SJSA1 (cell line): ENCODE data around the gene TTC9. TPM values are rescaled to one million over a fixed set of nuclear protein-coding genes. Genes with fewer than 3 reads are reported as not detected.
A peak's percentile ranks its signal among the peaks of the same experiment; 100 is the strongest.

ENCODE experiments used
- DNase-seq, 2 experiments: peaks; one replicate each; pipeline ENCODE4 v3.0.0-alpha.2; 2015 to 2020; ENCODE audit warnings: low spot score in 2 of 2, low read depth in 1 of 2
- H3K27ac ChIP-seq: fragments of 250-450 bp; sonication (Bioruptor Pico); 2 replicates; pipeline ENCODE4 v1.5.1; 2020; ENCODE audit warnings: mild to moderate bottlenecking, moderate library complexity
- H3K27me3 ChIP-seq: fragments of 250-450 bp; sonication (Bioruptor Pico); replicated peaks from 2 replicates; pipeline ENCODE4 v1.5.1; 2020; ENCODE audit warnings: mild to moderate bottlenecking, moderate library complexity
- H3K36me3 ChIP-seq: fragments of 250-450 bp; sonication (Bioruptor Pico); 2 replicates; pipeline ENCODE4 v1.5.1; 2020; ENCODE audit warnings: mild to moderate bottlenecking
- H3K4me1 ChIP-seq: fragments of 250-450 bp; sonication (Bioruptor Pico); replicated peaks from 2 replicates; pipeline ENCODE4 v1.6.1; 2021; ENCODE audit warnings: mild to moderate bottlenecking
- H3K4me3 ChIP-seq: fragments of 250-450 bp; sonication (Bioruptor Pico); 2 replicates; pipeline ENCODE4 v1.5.1; 2020; ENCODE audit warnings: mild to moderate bottlenecking
- H3K9me3 ChIP-seq: fragments of 250-450 bp; sonication (Bioruptor Pico); replicated peaks from 2 replicates; pipeline ENCODE4 v1.5.1; 2020; ENCODE audit warnings: mild to moderate bottlenecking
- total RNA-seq: library from RNA; depleted of rRNA; stranded (reverse); fragments of >200 nt; shearing (Covaris generic); gene quantifications from 2 replicates; pipeline ENCODE4 v1.2.3, GENCODE V29; 2014

Gene TTC9
- total RNA-seq, 1 experiment from 2014 or later: 0.18 TPM

- DNase-seq: no peak
- Histone ChIP-seq H3K4me3 (no peak overlapping the region), H3K9me3 (no peaks in the 10 kb centered on the region), H3K36me3 (no peaks in the 10 kb centered on the region), H3K27ac (no peak overlapping the region), H3K27me3 (peaks cover 6% of the 10 kb centered on the region; the same call in 1 of the 2 replicates), H3K4me1 (no peaks in the 10 kb centered on the region)
Observed at GRCh38 chr14:70654632-70655031, 12.9 kb downstream of the TTC9 start.

DNA sequence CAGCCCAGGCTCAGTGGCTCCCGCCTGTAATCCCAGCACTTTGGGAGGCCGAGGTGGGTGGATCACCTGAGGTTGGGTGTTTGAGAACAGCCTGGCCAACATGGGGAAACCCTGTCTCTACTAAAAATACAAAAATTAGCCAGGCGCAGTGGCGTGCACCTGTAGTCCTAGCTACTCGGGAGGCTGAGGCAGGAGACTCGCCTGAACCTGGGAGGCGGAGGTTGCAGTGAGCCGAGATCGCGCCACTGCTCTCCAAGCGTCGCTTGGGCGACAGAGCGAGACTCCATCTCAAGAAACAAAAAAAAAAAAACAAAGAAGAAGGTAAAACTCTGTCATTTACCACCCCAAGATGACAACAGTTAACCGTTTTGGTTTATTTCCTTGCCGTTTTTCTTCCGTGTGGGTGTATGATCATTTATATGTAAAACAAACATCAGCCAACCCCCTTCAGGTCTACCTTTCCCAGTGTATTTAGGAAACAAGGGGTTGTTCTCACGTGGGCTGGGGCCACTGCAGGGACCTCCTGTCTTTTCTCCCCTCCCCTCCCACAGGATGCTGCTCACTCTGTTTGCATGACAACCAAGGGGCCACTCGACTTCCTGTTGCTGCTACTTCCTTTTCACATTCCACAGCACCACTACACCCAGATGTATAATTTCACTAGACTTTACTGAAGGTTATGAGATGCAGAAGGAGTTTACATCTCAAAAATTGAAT, 13.6 kb downstream of the TTC9 start:
- Histone ChIP-seq H3K27ac (no peak overlapping the region), H3K27me3 (peaks cover 6% of the 10 kb centered on the region; the same call in 1 of the 2 replicates), H3K4me3 (no peak overlapping the region), H3K4me1 (no peaks in the 10 kb centered on the region), H3K36me3 (no peaks in the 10 kb centered on the region), H3K9me3 (no peaks in the 10 kb centered on the region)
- DNase-seq: no peak

- no peak overlapping the region for H3K4me3 ChIP-seq
- H3K27me3 ChIP-seq: peaks cover 6% of the 10 kb centered on the region; the same call in 1 of the 2 replicates
- no peaks in the 10 kb centered on the region for H3K36me3 ChIP-seq
Observed at GRCh38 chr14:70658899-70659298, 17.2 kb downstream of the TTC9 start.

DNA sequence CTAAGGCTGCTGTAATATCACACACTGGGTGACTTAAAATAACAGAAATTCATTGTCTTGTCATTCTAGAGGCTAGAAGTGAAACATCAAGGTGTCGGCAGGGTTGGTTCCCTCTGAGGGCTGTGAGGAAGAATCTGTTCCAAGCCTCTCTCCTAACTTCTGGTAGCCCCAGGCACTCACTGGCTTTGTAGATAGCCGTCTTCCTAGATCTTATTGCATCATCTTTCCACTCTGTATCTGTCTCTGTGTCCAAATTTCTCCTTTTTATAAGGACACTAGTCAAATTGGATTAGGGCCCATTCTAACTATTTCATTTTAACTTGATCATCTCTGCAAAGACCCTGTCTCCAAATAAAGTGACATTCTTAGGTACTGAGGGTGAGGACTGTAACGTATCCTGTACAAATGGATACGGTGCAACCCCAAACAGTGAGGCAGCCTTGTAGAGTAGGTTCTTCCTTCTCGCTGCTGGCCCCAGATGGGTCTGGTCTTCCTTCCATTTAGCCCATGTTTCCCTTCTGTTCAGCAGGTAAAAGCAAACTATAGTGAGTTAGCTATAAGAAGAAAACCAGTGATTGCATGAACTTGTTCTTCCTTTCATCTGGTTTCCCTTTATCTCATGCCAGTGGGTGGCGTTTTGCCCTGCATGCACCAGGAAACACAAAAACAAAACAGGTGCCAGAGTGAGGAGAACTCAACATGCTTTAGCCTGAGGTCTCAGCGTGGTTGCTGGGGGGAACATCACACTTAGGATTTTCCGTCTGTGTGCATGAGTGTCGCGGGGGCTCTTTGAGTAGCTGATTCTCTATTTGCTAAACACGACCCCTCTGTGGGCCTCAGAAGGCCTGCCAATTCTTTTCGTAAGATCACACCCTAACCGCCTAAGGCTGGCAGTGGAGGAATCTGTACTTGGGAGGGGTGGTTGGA, 19.5 kb downstream of the TTC9 start:
- Histone ChIP-seq H3K27me3 (peaks cover 6% of the 10 kb centered on the region; the same call in 1 of the 2 replicates), H3K4me1 (peaks cover 8% of the 10 kb centered on the region), H3K9me3 (no peaks in the 10 kb centered on the region), H3K36me3 (no peaks in the 10 kb centered on the region), H3K27ac (no peak overlapping the region), H3K4me3 (no peak overlapping the region)
- no peak for DNase-seq

More at GRCh38 chr14:70658899-70659298, 17.2 kb downstream of the TTC9 start:
- DNase-seq: no peak
- Histone ChIP-seq H3K9me3 (no peaks in the 10 kb centered on the region), H3K27ac (no peak overlapping the region), H3K4me1 (no peaks in the 10 kb centered on the region)

GRCh38 chr14:70662080-70662479, 20.4 kb downstream of the TTC9 start:
- Histone ChIP-seq H3K4me1 (peaks cover 11% of the 10 kb centered on the region), H3K4me3 (no peak overlapping the region), H3K9me3 (no peaks in the 10 kb centered on the region), H3K36me3 (no peaks in the 10 kb centered on the region), H3K27ac (no peak overlapping the region), H3K27me3 (peaks cover 6% of the 10 kb centered on the region; the same call in 1 of the 2 replicates)
- DNase-seq: no peak

GRCh38 chr14:70662816-70663215, 21.1 kb downstream of the TTC9 start:
- H3K27ac ChIP-seq: no peak overlapping the region

DNA sequence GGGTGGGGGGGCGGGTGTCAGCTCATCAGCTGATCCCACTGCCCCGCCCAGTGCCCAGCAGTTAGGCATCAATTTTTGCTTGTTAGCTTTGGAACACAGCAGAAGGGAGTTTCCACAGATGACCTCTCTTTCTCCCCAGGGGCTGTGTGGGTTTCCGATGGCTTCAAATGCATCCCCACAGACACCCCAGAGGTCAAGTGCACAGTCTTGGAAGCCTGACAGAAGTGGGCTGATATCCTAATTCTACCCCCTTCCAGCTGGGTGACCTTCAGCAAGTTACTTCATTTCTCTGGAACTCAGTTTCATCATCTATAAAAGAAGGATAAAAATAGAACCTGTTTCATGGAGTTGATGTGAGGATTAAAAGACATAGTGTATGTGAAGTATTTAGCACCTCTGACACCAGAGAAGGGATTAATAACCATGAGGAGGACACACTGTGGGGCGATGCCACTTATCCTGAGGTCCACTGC, 22.0 kb downstream of the TTC9 start:
- no peaks in the 10 kb centered on the region for H3K36me3 ChIP-seq
- no peaks in the 10 kb centered on the region for H3K27me3 ChIP-seq
- no peaks in the 10 kb centered on the region for H3K9me3 ChIP-seq
- H3K27ac ChIP-seq: no peak overlapping the region
- DNase-seq: no peak
- no peak overlapping the region for H3K4me3 ChIP-seq
- H3K4me1 ChIP-seq: peaks cover 11% of the 10 kb centered on the region

More at GRCh38 chr14:70662816-70663215, 21.1 kb downstream of the TTC9 start:
- Histone ChIP-seq H3K4me1 (peaks cover 11% of the 10 kb centered on the region), H3K4me3 (no peak overlapping the region), H3K27me3 (peaks cover 6% of the 10 kb centered on the region; the same call in 1 of the 2 replicates), H3K9me3 (no peaks in the 10 kb centered on the region), H3K36me3 (no peaks in the 10 kb centered on the region)
- DNase-seq: no peak

DNA sequence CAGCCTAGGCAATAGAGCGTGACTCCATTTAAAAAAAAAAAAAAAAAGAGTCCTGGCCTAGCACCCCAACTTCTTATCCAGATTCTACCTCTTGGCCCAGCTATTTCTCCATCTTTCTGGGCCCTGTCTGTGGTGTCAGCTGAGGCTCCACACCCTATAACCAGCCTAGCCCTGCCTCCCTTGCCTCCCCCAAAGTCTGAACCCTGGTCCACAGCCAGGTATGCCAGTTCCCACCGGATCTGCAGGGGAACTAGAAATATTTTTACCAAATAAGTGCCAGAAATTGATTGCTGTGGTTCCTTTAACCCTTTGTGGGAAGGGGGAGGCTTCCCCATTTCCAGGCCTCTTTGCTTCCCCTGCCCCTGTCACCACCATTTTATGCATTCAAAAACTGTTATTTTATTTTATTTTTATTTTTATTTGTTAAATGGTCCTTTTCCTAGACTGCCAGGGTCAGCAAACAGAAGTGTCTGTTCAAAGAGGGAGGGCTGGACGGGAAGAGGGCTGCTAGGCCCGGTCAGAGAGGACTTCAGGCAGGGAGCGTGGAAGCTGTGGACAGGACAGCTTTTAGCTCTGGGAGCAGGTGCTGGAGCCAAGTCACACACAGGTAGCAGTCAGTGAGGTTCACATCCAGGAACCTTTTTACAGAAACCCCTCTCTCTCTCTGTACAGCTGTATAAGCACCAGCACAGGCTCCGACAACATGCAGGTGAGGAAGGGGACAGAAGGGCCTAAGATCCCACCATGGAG, 23.2 kb downstream of the TTC9 start:
- Histone ChIP-seq H3K4me1 (peaks cover 11% of the 10 kb centered on the region), H3K4me3 (no peak overlapping the region), H3K27ac (no peak overlapping the region), H3K36me3 (no peaks in the 10 kb centered on the region), H3K27me3 (no peaks in the 10 kb centered on the region), H3K9me3 (no peaks in the 10 kb centered on the region)
- DNase-seq: no peak

GRCh38 chr14:70665448-70666360, 24.0 kb downstream of the TTC9 start:
- Histone ChIP-seq H3K4me1 (peaks cover 11% of the 10 kb centered on the region), H3K4me3 (no peak overlapping the region), H3K27ac (peak overlapping the region; percentile 56), H3K9me3 (no peaks in the 10 kb centered on the region), H3K27me3 (no peaks in the 10 kb centered on the region), H3K36me3 (no peaks in the 10 kb centered on the region)
- peak in 1 of 2 experiments; percentile 43 for DNase-seq

- H3K4me1 ChIP-seq: peaks cover 11% of the 10 kb centered on the region
- no peaks in the 10 kb centered on the region for H3K27me3 ChIP-seq
- H3K4me3 ChIP-seq: no peak overlapping the region
- H3K27ac ChIP-seq: peak overlapping the region; percentile 56
- no peaks in the 10 kb centered on the region for H3K9me3 ChIP-seq
- DNase-seq: no peak
- H3K36me3 ChIP-seq: no peaks in the 10 kb centered on the region
Observed at GRCh38 chr14:70666361-70666686, 24.6 kb downstream of the TTC9 start.

GRCh38 chr14:70670992-70671651, 29.4 kb downstream of the TTC9 start:
- Histone ChIP-seq H3K4me1 (peaks cover 5% of the 10 kb centered on the region), H3K9me3 (no peaks in the 10 kb centered on the region), H3K27me3 (no peaks in the 10 kb centered on the region), H3K27ac (no peak overlapping the region), H3K4me3 (no peak overlapping the region), H3K36me3 (no peaks in the 10 kb centered on the region)
- no peak for DNase-seq
